ENCODE data around the gene FCGBP. TPM values are rescaled to one million over a fixed set of nuclear protein-coding genes. Genes with fewer than 3 reads are reported as not detected.

Gene FCGBP
- under 0.01 and 0.59 TPM in 2 replicates for total RNA-seq

DNA sequence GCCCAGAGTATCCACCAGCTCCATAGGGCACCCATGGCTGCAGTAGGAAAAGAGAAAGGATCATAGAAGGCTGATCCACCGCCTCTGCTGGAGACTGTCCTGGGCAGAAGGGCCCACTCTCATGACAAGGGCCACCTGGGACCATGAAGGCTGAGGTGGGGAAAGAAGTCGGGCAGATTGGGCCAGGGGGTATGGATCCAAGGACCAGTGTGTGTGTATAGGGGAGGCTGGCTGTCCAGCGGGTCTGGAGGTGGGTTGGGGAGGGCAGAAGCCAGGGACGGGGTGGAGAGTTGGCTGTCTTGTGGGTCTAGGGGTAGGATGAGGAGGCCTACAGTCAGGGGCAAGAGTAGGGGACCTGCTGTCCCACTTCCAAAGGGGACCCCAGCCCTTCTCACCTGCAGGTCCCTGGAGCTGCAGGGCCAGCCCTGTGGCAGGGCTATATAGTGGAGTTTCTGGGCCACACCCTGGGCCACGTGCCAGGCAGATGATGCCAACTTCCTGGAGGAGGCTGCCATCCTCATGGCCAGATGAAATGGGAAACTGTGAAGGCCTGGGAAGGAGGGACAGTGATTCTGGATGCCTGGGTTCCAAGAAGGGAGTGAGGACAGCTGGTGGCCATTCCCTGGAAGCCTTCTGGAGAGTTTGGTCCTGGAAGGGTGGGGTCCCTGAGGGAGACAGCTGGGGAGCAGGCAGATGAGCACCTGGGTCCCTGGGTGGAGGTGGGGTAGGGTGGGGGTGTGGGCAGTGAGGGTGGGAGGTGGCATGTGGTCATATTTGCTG is at the start of gene FCGBP:
Gene FCGBP, minus strand, starts transcription at position 51 of the 780 bp plus-strand sequence.

DNA sequence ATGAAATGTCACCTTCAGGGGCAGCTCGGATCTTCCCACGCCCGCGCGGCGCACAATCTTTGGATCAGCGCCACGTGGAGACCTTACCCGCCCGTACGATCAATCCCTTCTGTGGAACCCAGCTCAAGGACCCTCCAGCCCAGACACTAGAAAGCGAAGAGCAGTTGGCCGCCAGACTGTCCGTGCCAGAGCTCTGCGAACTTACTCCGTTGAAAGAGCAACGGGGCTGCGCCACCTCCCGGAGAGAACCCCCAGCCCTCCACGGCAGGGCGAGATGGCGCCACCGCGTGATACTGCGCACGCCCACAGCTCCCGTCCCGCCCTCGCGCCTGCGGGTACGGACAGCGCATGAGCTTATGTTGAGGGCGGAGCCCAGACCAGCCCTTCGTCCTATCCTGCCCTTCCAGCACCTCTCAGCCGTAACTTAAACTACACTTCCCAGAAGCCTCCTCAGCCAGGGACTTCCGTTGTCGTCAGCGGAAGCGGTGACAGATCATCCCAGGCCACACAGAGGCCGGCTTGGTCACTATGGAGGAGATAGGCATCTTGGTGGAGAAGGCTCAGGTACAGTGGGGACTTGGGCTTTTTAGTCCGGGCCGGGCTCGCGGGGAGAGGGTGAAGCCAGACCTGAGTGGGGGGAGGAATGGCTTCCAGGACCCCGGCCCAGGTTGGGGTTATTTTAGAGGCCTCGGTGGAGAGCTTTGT is 36.4 kb upstream of the FCGBP start, which contains the start of gene PSMC4:
Gene PSMC4, plus strand, starts transcription at position 491 of the 705 bp plus-strand sequence. Its CDS starts 38 bp downstream, at position 529.

Other genes starting within 250 kb of the FCGBP start
- gene LGALS14, start 230.2 kb downstream of the FCGBP start, total RNA-seq, result not detected in 2 replicates
- gene CLC, start 196.6 kb downstream of the FCGBP start, total RNA-seq, result not detected in 2 replicates
- gene LEUTX, start 155.8 kb downstream of the FCGBP start, total RNA-seq, result not detected in 2 replicates
- 9.0 and 14.7 TPM in 2 replicates for gene DYRK1B, start 100.5 kb downstream of the FCGBP start, total RNA-seq
- gene FBL, start 88.3 kb downstream of the FCGBP start, total RNA-seq, result 199 and 231 TPM in 2 replicates
- gene PSMC4, start 36.5 kb upstream of the FCGBP start, total RNA-seq, result 111 and 112 TPM in 2 replicates
- gene ZNF546, start 62.4 kb upstream of the FCGBP start, total RNA-seq, result 5.1 and 5.9 TPM in 2 replicates
- gene ZNF780B, start 121.6 kb upstream of the FCGBP start, total RNA-seq, result 11.0 and 14.1 TPM in 2 replicates
- gene ZNF780A, start 156.3 kb upstream of the FCGBP start, total RNA-seq, result 11.7 and 14.7 TPM in 2 replicates